SU-DHL-6 (cell line): Measurements from ENCODE around the gene ZBTB47.

ENCODE experiments used
- CTCF ChIP-seq: fragments of 200-600 bp; sonication (generic); IDR thresholded peaks from one replicate; pipeline ENCODE4 v1.5.1; 2017; ENCODE audit warnings: antibody characterized with exemption, mild to moderate bottlenecking, low read length, moderate library complexity; ENCODE audit not compliant: insufficient read depth, poor library complexity, severe bottlenecking
- EZH2phosphoT487 ChIP-seq: fragments of 200-600 bp; sonication (generic), shearing (Covaris generic); conservative IDR thresholded peaks from 2 replicates; pipeline ENCODE4 v1.6.1; 2018; ENCODE audit warnings: mild to moderate bottlenecking, antibody characterized with exemption, low read length, moderate library complexity, mixed read lengths

DNA sequence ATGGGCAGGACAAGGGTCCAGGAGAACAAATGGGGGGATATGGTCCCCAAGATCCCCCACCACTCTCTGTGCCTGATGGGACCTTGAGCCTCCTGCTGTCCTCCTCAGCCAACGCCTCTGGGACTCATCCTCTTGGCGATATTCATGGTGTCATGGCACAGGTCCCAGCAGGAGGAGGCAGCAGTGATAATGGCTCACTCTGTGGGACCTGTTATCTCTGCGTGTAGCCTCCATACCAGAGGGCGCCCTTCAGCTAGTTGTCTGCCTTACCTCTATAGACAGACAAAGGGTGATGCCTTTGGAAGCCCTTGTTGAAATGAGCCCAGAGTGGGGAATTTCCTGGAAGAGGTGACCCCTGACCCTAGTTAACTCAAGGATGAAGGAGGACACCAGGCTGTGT is 7.4 kb downstream of the ZBTB47 start:
- peak; percentile 23 for TF ChIP-seq CTCF
- no peak for TF ChIP-seq EZH2phosphoT487
